SK-N-SH treated with all-trans-retinoic acid at 6 μM for 48 hours (cell line): ENCODE results near the gene TUBB6.

Experiments used
- CSRNP3 ChIP-seq: fragments of 250-450 bp; sonication (Bioruptor Pico); IDR thresholded peaks from 2 replicates; pipeline ENCODE4 v1.5.1; 2021; ENCODE audit warnings: mild to moderate bottlenecking, moderate library complexity
- RARB ChIP-seq: fragments of 250-450 bp; sonication (Bioruptor Pico); IDR thresholded peaks from 2 replicates; pipeline ENCODE4 v1.8.0; 2021; ENCODE audit warnings: mild to moderate bottlenecking, moderate library complexity
- TCF4 ChIP-seq: fragments of 250-450 bp; sonication (Bioruptor Pico); IDR thresholded peaks from 2 replicates; pipeline ENCODE4 v1.8.0; 2021; ENCODE audit warnings: mild to moderate bottlenecking, moderate library complexity, borderline replicate concordance
- TSHZ2 ChIP-seq: fragments of 250-450 bp; sonication (Bioruptor Pico); IDR thresholded peaks from 2 replicates; pipeline ENCODE4 v1.5.0; 2020; ENCODE audit warnings: mild to moderate bottlenecking, moderate library complexity

GRCh38 chr18:12373771-12374116 is 65.7 kb downstream of the TUBB6 start:
- TF ChIP-seq TSHZ2 (no peak), CSRNP3 (CRISPR knock-in tag) (no peak), RARB (CRISPR knock-in tag) (no peak), TCF4 (CRISPR knock-in tag) (no peak)
